A549 treated with RU486 at 1 μM for 4 hours (cell line): ENCODE measurements around the gene SLC35B3. TPM values are rescaled to one million over a fixed set of nuclear protein-coding genes. Genes with fewer than 3 reads are reported as not detected.

Experiments used
- total RNA-seq: library from RNA; stranded (reverse); fragments of 200-300 nt; extraction: Qiagen RNA extraction; gene quantifications from 5 replicates; pipeline ENCODE4 v1.2.3, GENCODE V29; 2022; ENCODE audit warnings: low read depth

Gene SLC35B3
- 4.0 to 8.0 TPM (median 7.7 TPM) in 5 replicates for total RNA-seq

DNA sequence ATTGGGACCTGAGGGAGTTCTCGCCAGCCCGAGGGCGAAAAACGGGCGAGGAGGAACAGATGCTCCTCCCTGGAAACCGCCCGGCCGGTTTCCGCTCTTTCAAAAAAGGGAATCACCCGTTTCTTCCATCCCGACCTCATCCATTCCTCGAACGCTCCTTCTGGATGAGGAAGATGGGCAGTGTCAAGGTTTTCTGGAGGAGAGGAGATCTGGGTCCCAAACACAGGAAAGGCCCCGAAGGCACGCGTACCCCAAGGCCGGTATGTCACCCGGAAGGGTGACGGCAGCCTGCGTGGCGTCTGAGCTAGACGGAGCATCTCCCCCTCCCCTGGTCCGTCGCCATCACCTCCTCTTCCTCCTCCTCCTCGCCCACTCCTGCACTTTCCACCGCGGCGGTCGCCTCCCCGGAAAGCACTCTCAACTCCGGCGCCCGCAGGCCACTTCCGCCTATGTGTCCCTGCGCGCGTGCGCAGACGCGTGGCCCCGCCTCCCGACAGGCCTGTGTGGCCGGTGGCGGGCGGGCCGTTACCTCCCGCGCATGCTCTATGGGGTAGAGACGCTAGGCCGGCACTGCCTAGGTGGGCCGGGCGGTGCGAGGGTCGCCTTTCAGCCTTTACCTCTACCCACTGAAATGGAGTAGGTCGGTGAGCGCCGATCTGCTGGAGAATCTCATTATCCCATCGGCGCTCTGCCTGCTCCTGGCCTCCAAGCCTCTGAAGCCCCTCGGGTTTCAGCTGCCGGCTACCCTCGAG, at the start of gene SLC35B3:
Gene SLC35B3 (minus strand): TSS at position 453 of the 752 bp plus-strand sequence.

